ENCODE data around the gene KCNIP1. TPM values are rescaled to one million over a fixed set of nuclear protein-coding genes. Genes with fewer than 3 reads are reported as not detected.

The KCNIP1 gene
- total RNA-seq, 4 donors from 2014 or later, result 4.8 to 9.2 (median 7.3) TPM; not detected in 1

- no peak for TF ChIP-seq POLR2A (IDR thresholded peaks at IDR 0.05)
- no peak for TF ChIP-seq CTCF (IDR thresholded peaks at IDR 0.05)
- Histone ChIP-seq H3K4me1 (no peaks in the 10 kb centered on the region), H3K27me3 (no peaks in the 10 kb centered on the region), H3K4me3 (no peak overlapping the region), H3K9me3 (no peaks in the 10 kb centered on the region), H3K36me3 (no peaks in the 10 kb centered on the region), H3K27ac (no peak overlapping the region)
- 55 to 71% methylated on average over 2 of the region's 2 CpGs for WGBS, 2 donors
- no peak for DNase-seq (ENCODE audit: low spot score in 2 of 2)
Observed at GRCh38 chr5:170534177-170534576, 30.4 kb downstream of the KCNIP1 start.

- Histone ChIP-seq H3K27ac (no peak overlapping the region), H3K27me3 (no peaks in the 10 kb centered on the region), H3K4me1 (no peaks in the 10 kb centered on the region), H3K9me3 (no peaks in the 10 kb centered on the region), H3K4me3 (no peak overlapping the region), H3K36me3 (no peaks in the 10 kb centered on the region)
- WGBS, 2 donors, result 87 to 88% methylated on average over 6 to 7 of the region's 7 CpGs
- TF ChIP-seq EP300 (IDR thresholded peaks at IDR 0.05) (no peak), CTCF (IDR thresholded peaks at IDR 0.05) (no peak), POLR2A (IDR thresholded peaks at IDR 0.05) (no peak)
- no peak for DNase-seq (ENCODE audit: low spot score in 2 of 2)
Observed at GRCh38 chr5:170534941-170535340, 31.1 kb downstream of the KCNIP1 start.

- DNase-seq (ENCODE audit: low spot score in 2 of 2), result no peak
- H3K9me3 ChIP-seq, result no peaks in the 10 kb centered on the region
- no peaks in the 10 kb centered on the region for H3K36me3 ChIP-seq
- no peaks in the 10 kb centered on the region for H3K4me1 ChIP-seq
- TF ChIP-seq EP300 (IDR thresholded peaks at IDR 0.05) (no peak), POLR2A (IDR thresholded peaks at IDR 0.05) (no peak), CTCF (IDR thresholded peaks at IDR 0.05) (no peak)
- no peaks in the 10 kb centered on the region for H3K27me3 ChIP-seq
- 65 to 66% methylated on average over 4 of the region's 4 CpGs for WGBS, 2 donors
- no peak overlapping the region for H3K27ac ChIP-seq
- no peak overlapping the region for H3K4me3 ChIP-seq
Observed at GRCh38 chr5:170536525-170536924, 32.7 kb downstream of the KCNIP1 start.

GRCh38 chr5:170537451-170538095, 33.8 kb downstream of the KCNIP1 start:
- Histone ChIP-seq H3K36me3 (no peaks in the 10 kb centered on the region), H3K9me3 (no peaks in the 10 kb centered on the region), H3K27me3 (no peaks in the 10 kb centered on the region), H3K27ac (no peak overlapping the region), H3K4me1 (peaks cover 0 to 4% (median 0%) of the 10 kb centered on the region in 4 donors), H3K4me3 (no peak overlapping the region)
- 58 to 63% methylated on average over 8 of the region's 8 CpGs for WGBS, 2 donors
- DNase-seq (ENCODE audit: low spot score in 2 of 2), result no peak
- TF ChIP-seq EP300 (IDR thresholded peaks at IDR 0.05), result no peak
- TF ChIP-seq POLR2A (IDR thresholded peaks at IDR 0.05), result no peak
- no peak for TF ChIP-seq CTCF (IDR thresholded peaks at IDR 0.05)

- Histone ChIP-seq H3K4me1 (peaks cover 0 to 6% (median 1%) of the 10 kb centered on the region in 4 donors), H3K4me3 (no peak overlapping the region), H3K27ac (no peak overlapping the region), H3K27me3 (no peaks in the 10 kb centered on the region), H3K36me3 (no peaks in the 10 kb centered on the region), H3K9me3 (no peaks in the 10 kb centered on the region)
- no peak for DNase-seq (ENCODE audit: low spot score in 2 of 2)
- WGBS, 2 donors, result 72 to 74% methylated on average over 3 of the region's 3 CpGs
- TF ChIP-seq POLR2A (IDR thresholded peaks at IDR 0.05) (no peak), CTCF (IDR thresholded peaks at IDR 0.05) (no peak), EP300 (IDR thresholded peaks at IDR 0.05) (no peak)
Observed at GRCh38 chr5:170538096-170538465, 34.3 kb downstream of the KCNIP1 start.

Data from tibial nerve (tissue), 4 donors.